Ishikawa (cell line): ENCODE data around the gene FPGS.

ENCODE experiments used
- CEBPB ChIP-seq: IDR thresholded peaks from 2 replicates; pipeline ENCODE4 v1.6.1; 2012
- RAD21 ChIP-seq: IDR thresholded peaks from 2 replicates; pipeline ENCODE4 v1.6.1; 2012; ENCODE audit warnings: low read depth
- TAF1 ChIP-seq: IDR thresholded peaks from 2 replicates; pipeline ENCODE4 v1.6.1; 2012; ENCODE audit warnings: low read depth, mild to moderate bottlenecking
- TF ChIP-seq, protein P1 (sequence below): IDR thresholded peaks from 2 replicates; pipeline ENCODE4 v1.6.1; 2012; ENCODE audit warnings: low read depth, mild to moderate bottlenecking

- TF ChIP-seq, protein P1, sequence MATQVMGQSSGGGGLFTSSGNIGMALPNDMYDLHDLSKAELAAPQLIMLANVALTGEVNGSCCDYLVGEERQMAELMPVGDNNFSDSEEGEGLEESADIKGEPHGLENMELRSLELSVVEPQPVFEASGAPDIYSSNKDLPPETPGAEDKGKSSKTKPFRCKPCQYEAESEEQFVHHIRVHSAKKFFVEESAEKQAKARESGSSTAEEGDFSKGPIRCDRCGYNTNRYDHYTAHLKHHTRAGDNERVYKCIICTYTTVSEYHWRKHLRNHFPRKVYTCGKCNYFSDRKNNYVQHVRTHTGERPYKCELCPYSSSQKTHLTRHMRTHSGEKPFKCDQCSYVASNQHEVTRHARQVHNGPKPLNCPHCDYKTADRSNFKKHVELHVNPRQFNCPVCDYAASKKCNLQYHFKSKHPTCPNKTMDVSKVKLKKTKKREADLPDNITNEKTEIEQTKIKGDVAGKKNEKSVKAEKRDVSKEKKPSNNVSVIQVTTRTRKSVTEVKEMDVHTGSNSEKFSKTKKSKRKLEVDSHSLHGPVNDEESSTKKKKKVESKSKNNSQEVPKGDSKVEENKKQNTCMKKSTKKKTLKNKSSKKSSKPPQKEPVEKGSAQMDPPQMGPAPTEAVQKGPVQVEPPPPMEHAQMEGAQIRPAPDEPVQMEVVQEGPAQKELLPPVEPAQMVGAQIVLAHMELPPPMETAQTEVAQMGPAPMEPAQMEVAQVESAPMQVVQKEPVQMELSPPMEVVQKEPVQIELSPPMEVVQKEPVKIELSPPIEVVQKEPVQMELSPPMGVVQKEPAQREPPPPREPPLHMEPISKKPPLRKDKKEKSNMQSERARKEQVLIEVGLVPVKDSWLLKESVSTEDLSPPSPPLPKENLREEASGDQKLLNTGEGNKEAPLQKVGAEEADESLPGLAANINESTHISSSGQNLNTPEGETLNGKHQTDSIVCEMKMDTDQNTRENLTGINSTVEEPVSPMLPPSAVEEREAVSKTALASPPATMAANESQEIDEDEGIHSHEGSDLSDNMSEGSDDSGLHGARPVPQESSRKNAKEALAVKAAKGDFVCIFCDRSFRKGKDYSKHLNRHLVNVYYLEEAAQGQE: no peak
- TF ChIP-seq RAD21 (no peak), TAF1 (no peak), CEBPB (no peak)
Measured at GRCh38 chr9:127770905-127771569, 31.6 kb upstream of the FPGS start.
